ENCODE results near the gene CTBP2. TPM values are rescaled to one million over a fixed set of nuclear protein-coding genes. Genes with fewer than 3 reads are reported as not detected.

CTBP2 gene
- polyA plus RNA-seq, 1 donor (not counting 4 experiments of a cell fraction or from before 2014, with no cell fraction given): 76.0 TPM

DNA sequence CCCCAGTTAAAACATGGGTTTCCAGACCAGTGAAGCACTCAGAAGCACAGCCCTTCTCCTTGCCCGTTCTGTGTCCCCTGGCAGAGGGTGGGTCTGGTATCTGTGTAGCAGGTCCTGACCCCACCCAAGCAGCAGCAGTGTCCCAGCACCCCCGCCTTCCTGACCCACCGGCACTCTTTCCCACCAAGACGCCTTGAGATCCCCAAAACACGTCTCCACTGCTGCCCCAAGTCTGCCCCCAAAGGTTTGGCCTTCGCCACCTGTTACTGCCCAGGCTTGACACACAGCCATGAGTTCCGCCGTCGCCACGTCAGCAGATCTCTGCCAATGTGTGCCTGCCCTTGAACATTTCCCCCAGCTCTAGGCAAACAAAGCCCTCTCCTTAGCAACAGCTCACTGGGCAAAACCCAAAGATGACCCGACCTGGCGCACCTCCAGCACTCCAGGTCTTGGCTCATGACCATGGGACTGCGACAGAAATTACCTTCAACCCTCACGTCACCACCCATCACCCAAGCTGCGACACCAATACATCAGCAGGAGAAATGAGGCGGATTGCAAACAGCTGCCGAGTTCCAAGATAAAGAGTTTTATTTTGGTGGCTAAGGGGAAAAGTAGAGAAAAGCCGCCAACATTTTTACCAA is 75.6 kb downstream of the CTBP2 start:
- Histone ChIP-seq H3K4me2 (ENCODE audit: control insufficient read depth, extremely low read depth, insufficient read depth, low read depth, low read length) (no peak overlapping the region), H3K4me1 (ENCODE audit: control insufficient read depth, extremely low read depth, insufficient read depth, low read length) (peaks cover 28% of the 10 kb centered on the region), H3K79me2 (ENCODE audit: control insufficient read depth, insufficient read depth, low read length) (peaks cover 72% of the 10 kb centered on the region), H3K36me3 (ENCODE audit: control insufficient read depth in 2 of 2, extremely low read depth in 1 of 2, insufficient read depth in 2 of 2, low read length in 2 of 2) (peaks cover 18 to 51% of the 10 kb centered on the region in 2 experiments), H3K27ac (ENCODE audit: control insufficient read depth, insufficient read depth, low read length) (peak overlapping the region; percentile 19), H3K4me3 (ENCODE audit: control insufficient read depth in 2 of 3, extremely low read depth in 1 of 3, insufficient read depth in 2 of 3, low read depth in 1 of 3, low read length in 3 of 3) (no peak overlapping the region), H4K20me1 (ENCODE audit: control insufficient read depth, extremely low read depth, insufficient read depth, low read length) (peaks cover 38% of the 10 kb centered on the region), H3K9ac (ENCODE audit: control insufficient read depth, extremely low read depth, insufficient read depth, low read length) (no peak overlapping the region), H3K9me1 (ENCODE audit: control insufficient read depth, extremely low read depth, insufficient read depth, low read length) (peaks cover 8% of the 10 kb centered on the region), H3K27me3 (ENCODE audit: control insufficient read depth, extremely low read depth, insufficient read depth, low read length) (no peaks in the 10 kb centered on the region), H3K9me3 (ENCODE audit: control insufficient read depth, low read depth, low read length) (no peaks in the 10 kb centered on the region), H2AFZ (ENCODE audit: control insufficient read depth, low read length) (no peak overlapping the region)
- dilution Hi-C loops (cut with MboI; ENCODE audit: extremely low pct_ligation_motif_present, low sequenced_read_pairs): no loop called here
- no peak for TF ChIP-seq EZH2 (IDR thresholded peaks at IDR 0.05; ENCODE audit: low read length)
- TF ChIP-seq, protein P1, sequence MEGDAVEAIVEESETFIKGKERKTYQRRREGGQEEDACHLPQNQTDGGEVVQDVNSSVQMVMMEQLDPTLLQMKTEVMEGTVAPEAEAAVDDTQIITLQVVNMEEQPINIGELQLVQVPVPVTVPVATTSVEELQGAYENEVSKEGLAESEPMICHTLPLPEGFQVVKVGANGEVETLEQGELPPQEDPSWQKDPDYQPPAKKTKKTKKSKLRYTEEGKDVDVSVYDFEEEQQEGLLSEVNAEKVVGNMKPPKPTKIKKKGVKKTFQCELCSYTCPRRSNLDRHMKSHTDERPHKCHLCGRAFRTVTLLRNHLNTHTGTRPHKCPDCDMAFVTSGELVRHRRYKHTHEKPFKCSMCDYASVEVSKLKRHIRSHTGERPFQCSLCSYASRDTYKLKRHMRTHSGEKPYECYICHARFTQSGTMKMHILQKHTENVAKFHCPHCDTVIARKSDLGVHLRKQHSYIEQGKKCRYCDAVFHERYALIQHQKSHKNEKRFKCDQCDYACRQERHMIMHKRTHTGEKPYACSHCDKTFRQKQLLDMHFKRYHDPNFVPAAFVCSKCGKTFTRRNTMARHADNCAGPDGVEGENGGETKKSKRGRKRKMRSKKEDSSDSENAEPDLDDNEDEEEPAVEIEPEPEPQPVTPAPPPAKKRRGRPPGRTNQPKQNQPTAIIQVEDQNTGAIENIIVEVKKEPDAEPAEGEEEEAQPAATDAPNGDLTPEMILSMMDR (optimal IDR thresholded peaks at IDR 0.05 in 1 of 3, IDR thresholded peaks at IDR 0.05 in 1 of 3, conservative IDR thresholded peaks at IDR 0.05 in 1 of 3; ENCODE audit: extremely low read depth in 1 of 3, insufficient read depth in 2 of 3, low read length in 3 of 3): no peak
- no peak for DNase-seq (ENCODE audit: low read depth, low spot score)
- no peak for FAIRE-seq

- Histone ChIP-seq H3K4me2 (ENCODE audit: control insufficient read depth, extremely low read depth, insufficient read depth, low read depth, low read length) (no peak overlapping the region), H3K27me3 (ENCODE audit: control insufficient read depth, extremely low read depth, insufficient read depth, low read length) (no peaks in the 10 kb centered on the region), H3K9ac (ENCODE audit: control insufficient read depth, extremely low read depth, insufficient read depth, low read length) (no peak overlapping the region), H3K4me1 (ENCODE audit: control insufficient read depth, extremely low read depth, insufficient read depth, low read length) (peaks cover 28% of the 10 kb centered on the region), H2AFZ (ENCODE audit: control insufficient read depth, low read length) (no peak overlapping the region), H3K79me2 (ENCODE audit: control insufficient read depth, insufficient read depth, low read length) (peaks cover 72% of the 10 kb centered on the region), H4K20me1 (ENCODE audit: control insufficient read depth, extremely low read depth, insufficient read depth, low read length) (peaks cover 34% of the 10 kb centered on the region), H3K9me1 (ENCODE audit: control insufficient read depth, extremely low read depth, insufficient read depth, low read length) (peaks cover 10% of the 10 kb centered on the region), H3K27ac (ENCODE audit: control insufficient read depth, insufficient read depth, low read length) (peak overlapping the region; percentile 37), H3K9me3 (ENCODE audit: control insufficient read depth, low read depth, low read length) (no peaks in the 10 kb centered on the region), H3K36me3 (ENCODE audit: control insufficient read depth in 2 of 2, extremely low read depth in 1 of 2, insufficient read depth in 2 of 2, low read length in 2 of 2) (peaks cover 17 to 46% of the 10 kb centered on the region in 2 experiments), H3K4me3 (ENCODE audit: control insufficient read depth in 2 of 3, extremely low read depth in 1 of 3, insufficient read depth in 2 of 3, low read depth in 1 of 3, low read length in 3 of 3) (no peak overlapping the region)
- dilution Hi-C loops (cut with MboI; ENCODE audit: extremely low pct_ligation_motif_present, low sequenced_read_pairs): no loop called here
- TF ChIP-seq, protein P1 (optimal IDR thresholded peaks at IDR 0.05 in 1 of 3, IDR thresholded peaks at IDR 0.05 in 1 of 3, conservative IDR thresholded peaks at IDR 0.05 in 1 of 3; ENCODE audit: extremely low read depth in 1 of 3, insufficient read depth in 2 of 3, low read length in 3 of 3): peak; percentile 25 to 65 (median 28)
- no peak for TF ChIP-seq EZH2 (IDR thresholded peaks at IDR 0.05; ENCODE audit: low read length)
- DNase-seq (ENCODE audit: low read depth, low spot score) (peak; percentile 80), FAIRE-seq (peak; percentile 99)
These were observed 76.2 kb downstream of the CTBP2 start for GRCh38 chr10:125084191-125084613.

Measured in keratinocyte (primary cell).